ENCODE data around the gene DVL2.

DNA sequence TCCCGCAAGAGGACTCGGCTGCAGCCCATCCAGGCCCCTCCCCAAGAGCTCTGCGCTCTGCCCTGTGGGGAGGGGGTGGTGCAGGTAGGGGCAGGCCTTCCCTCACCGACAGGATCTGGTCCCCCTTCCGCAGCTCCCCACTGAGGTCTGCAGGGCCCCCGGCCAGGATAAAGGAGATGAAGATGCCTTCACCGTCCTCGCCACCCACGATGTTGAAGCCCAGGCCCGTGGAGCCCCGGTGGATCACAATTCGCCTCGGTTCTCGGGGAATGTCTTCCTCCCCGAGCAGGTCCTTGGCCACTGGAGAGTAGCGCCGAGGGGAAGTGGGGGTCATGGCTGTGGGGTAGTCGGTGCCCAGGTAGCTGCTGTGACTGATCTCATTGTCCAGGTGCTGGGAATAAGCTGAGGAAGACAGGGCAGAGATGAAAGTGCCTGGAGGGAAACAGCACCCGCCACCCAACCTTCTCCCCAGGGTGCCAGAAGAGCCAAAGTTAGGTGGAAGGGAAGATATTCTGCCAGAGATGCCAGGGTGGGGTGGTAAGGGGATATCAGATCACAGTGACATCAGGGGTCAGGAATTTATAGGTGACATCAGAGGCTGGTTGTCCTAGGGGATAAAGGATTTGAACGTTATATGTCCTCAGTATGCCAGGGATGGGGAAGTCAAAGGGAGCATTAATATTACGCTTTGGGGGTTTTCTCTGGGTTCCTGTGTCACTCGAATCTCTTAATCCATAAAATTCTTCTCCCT is 37.5 kb downstream of the DVL2 start:
- no peak for TF ChIP-seq IKZF1 (IDR thresholded peaks at IDR 0.05)
- TF ChIP-seq SETDB1 (CRISPR knock-in tag; IDR thresholded peaks at IDR 0.05; ENCODE audit: borderline replicate concordance) = no peak
- TF ChIP-seq MAFG (CRISPR knock-in tag; IDR thresholded peaks at IDR 0.05) = no peak
- TF ChIP-seq, protein P1, sequence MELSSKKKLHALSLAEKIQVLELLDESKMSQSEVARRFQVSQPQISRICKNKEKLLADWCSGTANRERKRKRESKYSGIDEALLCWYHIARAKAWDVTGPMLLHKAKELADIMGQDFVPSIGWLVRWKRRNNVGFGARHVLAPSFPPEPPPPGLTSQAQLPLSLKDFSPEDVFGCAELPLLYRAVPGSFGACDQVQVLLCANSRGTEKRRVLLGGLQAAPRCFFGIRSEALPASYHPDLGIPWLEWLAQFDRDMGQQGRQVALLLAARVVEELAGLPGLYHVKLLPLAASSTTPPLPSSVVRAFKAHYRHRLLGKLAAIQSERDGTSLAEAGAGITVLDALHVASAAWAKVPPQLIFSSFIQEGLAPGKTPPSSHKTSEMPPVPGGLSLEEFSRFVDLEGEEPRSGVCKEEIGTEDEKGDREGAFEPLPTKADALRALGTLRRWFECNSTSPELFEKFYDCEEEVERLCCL (CRISPR knock-in tag; IDR thresholded peaks at IDR 0.05; ENCODE audit: borderline replicate concordance) = no peak
- TF ChIP-seq YY1 (IDR thresholded peaks at IDR 0.05; ENCODE audit: insufficient read depth, insufficient replicate concordance, low read depth, low read length) = no peak
- no peak for TF ChIP-seq POLR2AphosphoS5 (IDR thresholded peaks at IDR 0.05; ENCODE audit: low read depth, low read length)
- no peak for TF ChIP-seq RORA (CRISPR knock-in tag; IDR thresholded peaks at IDR 0.05)
- TF ChIP-seq, protein P2, sequence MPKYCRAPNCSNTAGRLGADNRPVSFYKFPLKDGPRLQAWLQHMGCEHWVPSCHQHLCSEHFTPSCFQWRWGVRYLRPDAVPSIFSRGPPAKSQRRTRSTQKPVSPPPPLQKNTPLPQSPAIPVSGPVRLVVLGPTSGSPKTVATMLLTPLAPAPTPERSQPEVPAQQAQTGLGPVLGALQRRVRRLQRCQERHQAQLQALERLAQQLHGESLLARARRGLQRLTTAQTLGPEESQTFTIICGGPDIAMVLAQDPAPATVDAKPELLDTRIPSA (CRISPR knock-in tag; IDR thresholded peaks at IDR 0.05; ENCODE audit: borderline replicate concordance) = no peak
- TF ChIP-seq, protein P3, sequence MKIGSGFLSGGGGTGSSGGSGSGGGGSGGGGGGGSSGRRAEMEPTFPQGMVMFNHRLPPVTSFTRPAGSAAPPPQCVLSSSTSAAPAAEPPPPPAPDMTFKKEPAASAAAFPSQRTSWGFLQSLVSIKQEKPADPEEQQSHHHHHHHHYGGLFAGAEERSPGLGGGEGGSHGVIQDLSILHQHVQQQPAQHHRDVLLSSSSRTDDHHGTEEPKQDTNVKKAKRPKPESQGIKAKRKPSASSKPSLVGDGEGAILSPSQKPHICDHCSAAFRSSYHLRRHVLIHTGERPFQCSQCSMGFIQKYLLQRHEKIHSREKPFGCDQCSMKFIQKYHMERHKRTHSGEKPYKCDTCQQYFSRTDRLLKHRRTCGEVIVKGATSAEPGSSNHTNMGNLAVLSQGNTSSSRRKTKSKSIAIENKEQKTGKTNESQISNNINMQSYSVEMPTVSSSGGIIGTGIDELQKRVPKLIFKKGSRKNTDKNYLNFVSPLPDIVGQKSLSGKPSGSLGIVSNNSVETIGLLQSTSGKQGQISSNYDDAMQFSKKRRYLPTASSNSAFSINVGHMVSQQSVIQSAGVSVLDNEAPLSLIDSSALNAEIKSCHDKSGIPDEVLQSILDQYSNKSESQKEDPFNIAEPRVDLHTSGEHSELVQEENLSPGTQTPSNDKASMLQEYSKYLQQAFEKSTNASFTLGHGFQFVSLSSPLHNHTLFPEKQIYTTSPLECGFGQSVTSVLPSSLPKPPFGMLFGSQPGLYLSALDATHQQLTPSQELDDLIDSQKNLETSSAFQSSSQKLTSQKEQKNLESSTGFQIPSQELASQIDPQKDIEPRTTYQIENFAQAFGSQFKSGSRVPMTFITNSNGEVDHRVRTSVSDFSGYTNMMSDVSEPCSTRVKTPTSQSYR (CRISPR knock-in tag; IDR thresholded peaks at IDR 0.05; ENCODE audit: borderline replicate concordance) = no peak
- TF ChIP-seq, protein P4, sequence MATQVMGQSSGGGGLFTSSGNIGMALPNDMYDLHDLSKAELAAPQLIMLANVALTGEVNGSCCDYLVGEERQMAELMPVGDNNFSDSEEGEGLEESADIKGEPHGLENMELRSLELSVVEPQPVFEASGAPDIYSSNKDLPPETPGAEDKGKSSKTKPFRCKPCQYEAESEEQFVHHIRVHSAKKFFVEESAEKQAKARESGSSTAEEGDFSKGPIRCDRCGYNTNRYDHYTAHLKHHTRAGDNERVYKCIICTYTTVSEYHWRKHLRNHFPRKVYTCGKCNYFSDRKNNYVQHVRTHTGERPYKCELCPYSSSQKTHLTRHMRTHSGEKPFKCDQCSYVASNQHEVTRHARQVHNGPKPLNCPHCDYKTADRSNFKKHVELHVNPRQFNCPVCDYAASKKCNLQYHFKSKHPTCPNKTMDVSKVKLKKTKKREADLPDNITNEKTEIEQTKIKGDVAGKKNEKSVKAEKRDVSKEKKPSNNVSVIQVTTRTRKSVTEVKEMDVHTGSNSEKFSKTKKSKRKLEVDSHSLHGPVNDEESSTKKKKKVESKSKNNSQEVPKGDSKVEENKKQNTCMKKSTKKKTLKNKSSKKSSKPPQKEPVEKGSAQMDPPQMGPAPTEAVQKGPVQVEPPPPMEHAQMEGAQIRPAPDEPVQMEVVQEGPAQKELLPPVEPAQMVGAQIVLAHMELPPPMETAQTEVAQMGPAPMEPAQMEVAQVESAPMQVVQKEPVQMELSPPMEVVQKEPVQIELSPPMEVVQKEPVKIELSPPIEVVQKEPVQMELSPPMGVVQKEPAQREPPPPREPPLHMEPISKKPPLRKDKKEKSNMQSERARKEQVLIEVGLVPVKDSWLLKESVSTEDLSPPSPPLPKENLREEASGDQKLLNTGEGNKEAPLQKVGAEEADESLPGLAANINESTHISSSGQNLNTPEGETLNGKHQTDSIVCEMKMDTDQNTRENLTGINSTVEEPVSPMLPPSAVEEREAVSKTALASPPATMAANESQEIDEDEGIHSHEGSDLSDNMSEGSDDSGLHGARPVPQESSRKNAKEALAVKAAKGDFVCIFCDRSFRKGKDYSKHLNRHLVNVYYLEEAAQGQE (IDR thresholded peaks at IDR 0.05; ENCODE audit: borderline replicate concordance in 1 of 2, low read depth in 1 of 2, low read length in 2 of 2) = no peak
- TF ChIP-seq ZNF24 (IDR thresholded peaks at IDR 0.05) = no peak
- TF ChIP-seq POLR2A (IDR thresholded peaks at IDR 0.05; ENCODE audit: insufficient read depth in 1 of 2, low read depth in 2 of 2, low read length in 2 of 2) = no peak

Data from HepG2 (cell line).